ENCODE measurements around the gene CGNL1.

- TF ChIP-seq CTCF (IDR thresholded peaks at IDR 0.05; ENCODE audit: poor library complexity) (no peak), EZH2 (IDR thresholded peaks at IDR 0.05; ENCODE audit: borderline replicate concordance) (no peak), EZH2phosphoT487 (IDR thresholded peaks at IDR 0.05; ENCODE audit: low read depth, severe bottlenecking, unreplicated experiment) (no peak)
Measured at GRCh38 chr15:57510647-57511046, 134.3 kb downstream of the CGNL1 start.

Measured in hepatocyte (in vitro differentiated cells).